ENCODE measurements around the gene CBX6. TPM values are rescaled to one million over a fixed set of nuclear protein-coding genes. Genes with fewer than 3 reads are reported as not detected.
"Not testable (repeated sequence)": the region's sequence is repeated elsewhere in the genome, so short reads cannot be mapped to it uniquely, and the experiment has no call there.

CBX6 gene
- total and polyA plus RNA-seq, 7 experiments from 2014 or later: 6.3 to 77.0 (median 72.4) TPM

DNA sequence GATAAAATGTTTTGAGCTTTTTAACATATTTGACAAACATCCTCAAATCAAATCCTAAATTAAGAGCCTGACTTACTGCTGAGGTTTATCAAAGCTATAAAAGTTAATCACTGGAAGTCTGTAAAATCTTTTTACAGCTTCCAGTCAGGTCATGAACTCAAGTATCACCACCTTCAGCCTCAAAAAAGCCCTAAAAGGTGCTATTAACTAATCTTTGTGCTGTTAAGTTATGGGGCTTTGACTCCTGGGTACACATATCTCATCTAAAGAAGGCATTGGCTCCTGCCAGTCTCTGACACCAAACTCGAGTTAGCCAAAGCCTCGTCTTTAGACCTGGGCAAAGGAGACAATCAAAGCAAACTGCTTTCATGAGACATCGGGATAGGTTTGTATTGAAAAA lies 34.0 kb upstream of the CBX6 start:
- Mint-ChIP-seq H3K27ac (no peak overlapping the region), H3K4me3 (no peak overlapping the region), H3K36me3 (peaks cover 0 to 5% (median 3%) of the 10 kb centered on the region in 5 donors), H3K27me3 (peaks cover 12 to 51% (median 28%) of the 10 kb centered on the region in 5 donors), H3K4me1 (peaks cover 0 to 11% (median 7%) of the 10 kb centered on the region in 7 donors), H3K9me3 (peaks cover 0 to 10% (median 3%) of the 10 kb centered on the region in 11 donors)
- POLR2A ChIA-PET: no interaction called here
- intact Hi-C loops (cut with micrococcal nuclease): no loop called here
- no peak for ATAC-seq
- Histone ChIP-seq H3K9me3 (ENCODE audit: control insufficient read depth in 2 of 3, low read length in 3 of 3) (no peaks in the 10 kb centered on the region), H3K4me1 (ENCODE audit: control insufficient read depth in 2 of 2, insufficient read depth in 2 of 2, low read length in 2 of 2) (peaks cover 0 to under 1% of the 10 kb centered on the region in 2 donors), H3K27me3 (ENCODE audit: control insufficient read depth in 2 of 2, insufficient read depth in 2 of 2, low read length in 2 of 2) (no peaks in the 10 kb centered on the region), H3K36me3 (ENCODE audit: control insufficient read depth in 2 of 3, insufficient read depth in 3 of 3, low read length in 3 of 3) (no peaks in the 10 kb centered on the region), H3K4me3 (ENCODE audit: low read length) (no peak overlapping the region), H3K27ac (ENCODE audit: low read depth, low read length) (no peak overlapping the region)
- CTCF ChIA-PET: no interaction called here
- DNase-seq: no peak

GRCh38 chr22:38904052-38904617 lies 32.1 kb upstream of the CBX6 start:
- H3K4me1 ChIP-seq (ENCODE audit: control insufficient read depth in 2 of 2, insufficient read depth in 2 of 2, low read length in 2 of 2); H3K27ac Mint-ChIP-seq; H3K27me3 ChIP-seq (ENCODE audit: control insufficient read depth in 2 of 2, insufficient read depth in 2 of 2, low read length in 2 of 2); H3K4me3 Mint-ChIP-seq; POLR2A ChIA-PET; H3K36me3 Mint-ChIP-seq; H3K4me3 ChIP-seq (ENCODE audit: low read length); CTCF ChIA-PET; H3K36me3 ChIP-seq (ENCODE audit: control insufficient read depth in 2 of 3, insufficient read depth in 3 of 3, low read length in 3 of 3); H3K27ac ChIP-seq (ENCODE audit: low read depth, low read length); ATAC-seq; H3K9me3 ChIP-seq (ENCODE audit: control insufficient read depth in 2 of 3, low read length in 3 of 3); DNase-seq; H3K9me3 Mint-ChIP-seq; intact Hi-C loops (cut with micrococcal nuclease): not testable (repeated sequence)
- Mint-ChIP-seq H3K4me1 (peaks cover 0 to 17% (median 13%) of the 10 kb centered on the region in 7 donors), H3K27me3 (peaks cover 5 to 44% (median 19%) of the 10 kb centered on the region in 5 donors)

DNA sequence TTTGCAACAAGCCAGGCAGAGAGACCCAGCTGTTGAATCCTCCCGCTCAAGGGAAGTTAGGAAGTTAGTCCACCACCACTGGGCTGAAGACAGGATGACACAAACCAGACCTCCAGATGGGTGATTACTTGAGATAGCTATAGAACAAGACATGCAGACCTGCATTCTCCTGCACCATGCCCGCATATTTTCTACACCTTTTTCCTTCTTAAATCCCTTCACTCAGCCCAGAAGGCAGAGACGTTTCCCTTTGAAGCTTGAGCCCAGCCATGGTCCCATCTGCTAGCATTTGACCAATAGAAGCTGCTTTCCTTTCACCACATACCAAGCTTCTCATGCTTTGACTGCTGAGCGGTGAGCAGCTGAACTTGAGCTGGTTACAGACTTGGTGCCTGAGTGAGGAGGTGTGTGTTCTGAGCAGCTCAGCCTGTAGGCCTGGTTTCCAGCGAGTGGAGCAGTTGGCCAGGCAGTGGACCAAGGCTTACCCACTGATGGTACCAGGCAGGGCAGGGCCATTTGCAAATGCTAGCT lies 29.2 kb upstream of the CBX6 start:
- Histone ChIP-seq H3K27ac (ENCODE audit: low read depth, low read length) (no peak overlapping the region), H3K4me3 (ENCODE audit: low read length) (no peak overlapping the region), H3K4me1 (ENCODE audit: control insufficient read depth in 2 of 2, insufficient read depth in 2 of 2, low read length in 2 of 2) (peaks cover 0 to 6% of the 10 kb centered on the region in 2 donors), H3K36me3 (ENCODE audit: control insufficient read depth in 2 of 3, insufficient read depth in 3 of 3, low read length in 3 of 3) (no peaks in the 10 kb centered on the region), H3K27me3 (ENCODE audit: control insufficient read depth in 2 of 2, insufficient read depth in 2 of 2, low read length in 2 of 2) (no peaks in the 10 kb centered on the region), H3K9me3 (ENCODE audit: control insufficient read depth in 2 of 3, low read length in 3 of 3) (no peaks in the 10 kb centered on the region)
- Mint-ChIP-seq H3K27ac (no peak overlapping the region), H3K4me3 (peak overlapping the region in 6 of 10 donors; percentile 3 to 69 (median 20)), H3K4me1 (peaks cover 0 to 17% (median 13%) of the 10 kb centered on the region in 7 donors), H3K27me3 (peaks cover 4 to 45% (median 8%) of the 10 kb centered on the region in 5 donors), H3K9me3 (peaks cover 0 to 10% (median 3%) of the 10 kb centered on the region in 11 donors), H3K36me3 (peaks cover 0 to 5% (median 3%) of the 10 kb centered on the region in 5 donors)
- POLR2A ChIA-PET: no interaction called here
- no peak for ATAC-seq
- CTCF ChIA-PET: interaction anchor here (0.8 kb wide), 1 partner anchor 31 kb away, joined by 4 read pairs; no protein-coding TSS in a partner anchor
- intact Hi-C loops (cut with micrococcal nuclease): no loop called here
- DNase-seq: no peak

DNA sequence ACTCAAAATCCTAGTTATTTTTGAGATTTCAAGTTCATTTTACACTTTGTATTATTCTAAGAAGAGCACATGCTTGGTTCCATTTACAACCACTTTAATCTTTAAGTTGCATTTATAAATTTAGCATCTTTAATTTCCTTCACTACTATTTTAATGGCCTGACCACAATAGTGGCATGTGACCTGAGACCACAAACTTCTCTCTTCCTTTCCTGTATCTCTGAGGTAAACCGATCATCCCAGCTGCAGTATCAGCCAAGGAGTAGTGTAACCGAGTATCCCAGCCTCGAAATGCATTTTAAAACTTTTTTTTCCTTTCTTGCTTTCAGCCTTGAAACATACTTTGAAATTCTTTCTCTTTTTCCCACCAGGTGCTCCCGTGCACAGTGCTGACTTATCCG lies 28.7 kb upstream of the CBX6 start:
- Histone ChIP-seq H3K36me3 (ENCODE audit: control insufficient read depth in 2 of 3, insufficient read depth in 3 of 3, low read length in 3 of 3) (no peaks in the 10 kb centered on the region), H3K9me3 (ENCODE audit: control insufficient read depth in 2 of 3, low read length in 3 of 3) (no peaks in the 10 kb centered on the region), H3K27ac (ENCODE audit: low read depth, low read length) (no peak overlapping the region), H3K4me1 (ENCODE audit: control insufficient read depth in 2 of 2, insufficient read depth in 2 of 2, low read length in 2 of 2) (peaks cover 0 to 6% of the 10 kb centered on the region in 2 donors), H3K27me3 (ENCODE audit: control insufficient read depth in 2 of 2, insufficient read depth in 2 of 2, low read length in 2 of 2) (no peaks in the 10 kb centered on the region), H3K4me3 (ENCODE audit: low read length) (no peak overlapping the region)
- Mint-ChIP-seq H3K36me3 (peaks cover 0 to 5% (median 3%) of the 10 kb centered on the region in 5 donors), H3K9me3 (peaks cover 0 to 10% (median 3%) of the 10 kb centered on the region in 11 donors), H3K4me1 (peaks cover 0 to 17% (median 13%) of the 10 kb centered on the region in 7 donors), H3K27ac (no peak overlapping the region), H3K4me3 (peak overlapping the region in 6 of 10 donors; percentile 3 to 69 (median 20)), H3K27me3 (peaks cover 4 to 46% (median 8%) of the 10 kb centered on the region in 5 donors)
- intact Hi-C loops (cut with micrococcal nuclease): no loop called here
- DNase-seq (no peak), ATAC-seq (no peak)
- CTCF ChIA-PET: no interaction called here
- POLR2A ChIA-PET: no interaction called here

GRCh38 chr22:38891256-38891655 lies 19.2 kb upstream of the CBX6 start:
- peaks cover 0 to 60% (median 5%) of the 10 kb centered on the region in 5 donors for H3K27me3 Mint-ChIP-seq
- CTCF ChIA-PET: interaction anchor here (1.2 kb wide), 1 partner anchor 22 kb away, joined by 4 read pairs; no protein-coding TSS in a partner anchor

GRCh38 chr22:38890377-38890776 lies 18.4 kb upstream of the CBX6 start:
- peaks cover 0 to 55% (median 5%) of the 10 kb centered on the region in 5 donors for H3K27me3 Mint-ChIP-seq
- no peak overlapping the region for H3K27ac ChIP-seq (ENCODE audit: low read depth, low read length)
- no peak overlapping the region for H3K4me3 Mint-ChIP-seq
- H3K27ac Mint-ChIP-seq: no peak overlapping the region
- peaks cover 0 to 4% (median 0%) of the 10 kb centered on the region in 11 donors for H3K9me3 Mint-ChIP-seq
- H3K4me3 ChIP-seq (ENCODE audit: low read length): no peak overlapping the region
- ChIA-PET POLR2A (no interaction called here), CTCF (interaction anchor here (0.6 kb wide), 1 partner anchor 182 kb away, joined by 3 read pairs; no protein-coding TSS in a partner anchor)
- intact Hi-C loops (cut with micrococcal nuclease): no loop called here
- H3K36me3 ChIP-seq (ENCODE audit: control insufficient read depth in 2 of 3, insufficient read depth in 3 of 3, low read length in 3 of 3): no peaks in the 10 kb centered on the region
- H3K4me1 Mint-ChIP-seq: no peaks in the 10 kb centered on the region
- no peaks in the 10 kb centered on the region for H3K4me1 ChIP-seq (ENCODE audit: control insufficient read depth in 2 of 2, insufficient read depth in 2 of 2, low read length in 2 of 2)
- H3K27me3 ChIP-seq (ENCODE audit: control insufficient read depth in 2 of 2, insufficient read depth in 2 of 2, low read length in 2 of 2): no peaks in the 10 kb centered on the region
- ATAC-seq (no peak), DNase-seq (no peak)
- no peaks in the 10 kb centered on the region for H3K36me3 Mint-ChIP-seq
- no peaks in the 10 kb centered on the region for H3K9me3 ChIP-seq (ENCODE audit: control insufficient read depth in 2 of 3, low read length in 3 of 3)

More at GRCh38 chr22:38891256-38891655, 19.2 kb upstream of the CBX6 start:
- Histone ChIP-seq H3K9me3 (ENCODE audit: control insufficient read depth in 2 of 3, low read length in 3 of 3) (no peaks in the 10 kb centered on the region), H3K36me3 (ENCODE audit: control insufficient read depth in 2 of 3, insufficient read depth in 3 of 3, low read length in 3 of 3) (no peaks in the 10 kb centered on the region), H3K4me1 (ENCODE audit: control insufficient read depth in 2 of 2, insufficient read depth in 2 of 2, low read length in 2 of 2) (no peaks in the 10 kb centered on the region), H3K4me3 (ENCODE audit: low read length) (no peak overlapping the region), H3K27me3 (ENCODE audit: control insufficient read depth in 2 of 2, insufficient read depth in 2 of 2, low read length in 2 of 2) (no peaks in the 10 kb centered on the region), H3K27ac (ENCODE audit: low read depth, low read length) (no peak overlapping the region)
- ATAC-seq (no peak), DNase-seq (no peak)
- no peaks in the 10 kb centered on the region for H3K4me1 Mint-ChIP-seq
- POLR2A ChIA-PET: no interaction called here
- no peaks in the 10 kb centered on the region for H3K36me3 Mint-ChIP-seq
- H3K4me3 Mint-ChIP-seq: no peak overlapping the region
- H3K9me3 Mint-ChIP-seq: peaks cover 0 to 4% (median 0%) of the 10 kb centered on the region in 11 donors
- H3K27ac Mint-ChIP-seq: no peak overlapping the region
- intact Hi-C loops (cut with micrococcal nuclease): no loop called here

DNA sequence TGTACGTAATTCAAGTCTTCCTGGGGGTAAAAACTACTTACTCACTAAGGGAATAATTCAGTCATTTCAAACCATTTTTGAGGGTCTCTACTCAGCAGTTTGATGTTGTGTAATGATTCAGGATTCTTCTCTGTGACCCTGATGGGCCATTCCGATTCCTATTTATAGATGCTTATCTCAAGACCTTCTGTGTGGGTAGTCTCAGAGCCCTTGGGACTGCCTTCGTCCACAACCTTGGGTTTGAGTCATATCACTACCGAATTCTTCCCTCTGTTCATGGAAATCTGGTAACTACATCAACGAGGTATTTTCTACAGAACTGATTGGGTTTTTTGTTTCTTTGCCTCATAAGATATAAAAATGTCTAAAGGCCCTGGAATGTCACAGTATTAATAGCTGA lies 14.3 kb upstream of the CBX6 start:
- Mint-ChIP-seq H3K36me3 (no peaks in the 10 kb centered on the region), H3K4me1 (peaks cover 13 to 32% (median 31%) of the 10 kb centered on the region in 7 donors), H3K4me3 (no peak overlapping the region), H3K9me3 (peaks cover 0 to 4% (median 0%) of the 10 kb centered on the region in 11 donors), H3K27me3 (peaks cover 0 to 26% (median 0%) of the 10 kb centered on the region in 5 donors), H3K27ac (no peak overlapping the region)
- Histone ChIP-seq H3K27ac (ENCODE audit: low read depth, low read length) (no peak overlapping the region), H3K4me3 (ENCODE audit: low read length) (no peak overlapping the region), H3K36me3 (ENCODE audit: control insufficient read depth in 2 of 3, insufficient read depth in 3 of 3, low read length in 3 of 3) (no peaks in the 10 kb centered on the region), H3K9me3 (ENCODE audit: control insufficient read depth in 2 of 3, low read length in 3 of 3) (no peaks in the 10 kb centered on the region), H3K27me3 (ENCODE audit: control insufficient read depth in 2 of 2, insufficient read depth in 2 of 2, low read length in 2 of 2) (no peaks in the 10 kb centered on the region), H3K4me1 (ENCODE audit: control insufficient read depth in 2 of 2, insufficient read depth in 2 of 2, low read length in 2 of 2) (peaks cover 0 to 12% of the 10 kb centered on the region in 2 donors)
- DNase-seq (no peak), ATAC-seq (no peak)
- ChIA-PET CTCF (no interaction called here), POLR2A (no interaction called here)
- intact Hi-C loops (cut with micrococcal nuclease): no loop called here
